ENCODE measurements around the gene TFEB. TPM values are rescaled to one million over a fixed set of nuclear protein-coding genes. Genes with fewer than 3 reads are reported as not detected.

Gene TFEB
- total and polyA plus RNA-seq, 2 of the 8 experiments (the other 6 are each of a cell fraction or from before 2014, with no cell fraction given): 2.3 to 6.7 TPM

GRCh38 chr6:41704028-41704427, 31.4 kb downstream of the TFEB start:
- ChIA-PET POLR2A (ENCODE audit: partially characterized antibody) (no interaction called here), CTCF (ENCODE audit: partially characterized antibody) (interaction anchor here (1.0 to 12.5 kb wide), 14 partner anchors 9 to 336 kb away, joined by 3 to 181 read pairs (median 8); partner anchors contain the start of genes TFEB and TOMM6)
- Histone ChIP-seq H3K9me3 (ENCODE audit: insufficient read depth in 2 of 2, low read depth in 1 of 2, low read length in 1 of 2) (no peaks in the 10 kb centered on the region), H3K18ac (ENCODE audit: extremely low read depth, low read length) (no peak overlapping the region), H3K9ac (replicated peaks in 1 of 4; ENCODE audit: extremely low read depth in 1 of 4, low read depth in 3 of 4, low read length in 3 of 4) (no peak overlapping the region), H2BK12ac (ENCODE audit: low read depth, low read length) (no peak overlapping the region), H3K79me2 (ENCODE audit: control insufficient read depth in 1 of 2, insufficient read depth in 2 of 2, low read length in 2 of 2) (no peaks in the 10 kb centered on the region), H2AFZ (ENCODE audit: low read length) (no peak overlapping the region), H2BK120ac (replicated peaks; ENCODE audit: low read depth, low read length) (no peak overlapping the region), H3K27me3 (replicated peaks in 1 of 4; ENCODE audit: control insufficient read depth in 3 of 4, extremely low read depth in 1 of 4, insufficient read depth in 3 of 4, low read length in 3 of 4) (no peaks in the 10 kb centered on the region; a peak in 2 of 7 replicates), H4K8ac (ENCODE audit: extremely low read depth, insufficient read depth, low read length) (peak overlapping the region; percentile 8; the same call in 1 of the 2 replicates), H2BK5ac (ENCODE audit: low read depth, low read length) (no peak overlapping the region), H3K36me3 (ENCODE audit: control insufficient read depth in 2 of 4, insufficient read depth in 4 of 4, low read length in 3 of 4) (no peaks in the 10 kb centered on the region), H4K91ac (replicated peaks; ENCODE audit: insufficient read length, low read length) (no peak overlapping the region), H3K14ac (ENCODE audit: insufficient read length) (no peak overlapping the region), H3K23ac (ENCODE audit: insufficient read length) (no peak overlapping the region), H2AK5ac (ENCODE audit: low read depth, low read length) (no peak overlapping the region), H3K4me2 (ENCODE audit: insufficient read depth in 1 of 2, low read depth in 2 of 2, low read length in 2 of 2) (no peak overlapping the region), H3K4me3 (ENCODE audit: extremely low read depth in 1 of 4, insufficient read depth in 2 of 4, low read depth in 3 of 4, low read length in 4 of 4) (no peak overlapping the region), H3K4ac (replicated peaks; ENCODE audit: insufficient read length, low read depth, low read length) (peak overlapping the region; percentile 51), H2BK20ac (ENCODE audit: low read length) (no peak overlapping the region), H3K56ac (replicated peaks; ENCODE audit: insufficient read length, low read depth, low read length) (no peak overlapping the region), H3K27ac (ENCODE audit: low read depth, low read length) (no peak overlapping the region), H4K20me1 (replicated peaks in 1 of 2; ENCODE audit: control insufficient read depth in 1 of 2, insufficient read depth in 2 of 2, low read length in 2 of 2) (peaks cover 0 to 3% of the 10 kb centered on the region in 2 experiments), H3K79me1 (ENCODE audit: low read depth, low read length) (0 out of 2 replicates have a peak, but pooled peaks cover 2% of the 10 kb centered on the region), H3K23me2 (ENCODE audit: low read depth, low read length) (no peaks in the 10 kb centered on the region), H4K5ac (ENCODE audit: insufficient read length, low read depth, low read length) (no peak overlapping the region), H2BK15ac (ENCODE audit: low read length) (no peak overlapping the region), H3K4me1 (replicated peaks in 1 of 4; ENCODE audit: control insufficient read depth in 3 of 4, insufficient read depth in 4 of 4, low read length in 3 of 4) (peaks cover 0 to 16% (median 5%) of the 10 kb centered on the region in 4 experiments; a peak in 6 of 7 replicates)
- FAIRE-seq (no peak), DNase-seq (ENCODE audit: low read depth in 1 of 2, low spot score in 2 of 2) (no peak)
- WGBS, 2 experiments (ENCODE audit: extremely low coverage in 1 of 2, insufficient coverage in 1 of 2, insufficient read length in 1 of 2, insufficient replicate concordance in 2 of 2, low coverage in 1 of 2, low lambda C conversion rate in 2 of 2, missing lambda C conversion rate in 1 of 2): 85% methylated on average over 7 of the region's 7 CpGs; no CpG with 5 or more reads in 1 of the 2 experiments
- TF ChIP-seq SP1 (IDR thresholded peaks at IDR 0.05; ENCODE audit: low read depth, low read length): no peak
- TF ChIP-seq CTCF (IDR thresholded peaks at IDR 0.05; ENCODE audit: control extremely low read depth in 1 of 3, insufficient read depth in 1 of 3, low read depth in 1 of 3, low read length in 3 of 3): no peak
- no peak for TF ChIP-seq SUZ12 (IDR thresholded peaks at IDR 0.05; ENCODE audit: low read length)
- TF ChIP-seq SP4 (IDR thresholded peaks at IDR 0.05; ENCODE audit: low read length): no peak
- TF ChIP-seq TAF7 (optimal IDR thresholded peaks at IDR 0.05; ENCODE audit: borderline replicate concordance, low read depth, low read length): no peak
- no peak for TF ChIP-seq CEBPB (IDR thresholded peaks at IDR 0.05; ENCODE audit: low read depth, low read length)
- no peak for TF ChIP-seq ATF3 (IDR thresholded peaks at IDR 0.05; ENCODE audit: insufficient read depth, low read depth, low read length)
- no peak for TF ChIP-seq CHD1 (IDR thresholded peaks at IDR 0.05; ENCODE audit: low read depth, low read length)
- TF ChIP-seq TAF1 (IDR thresholded peaks at IDR 0.05; ENCODE audit: low read depth, low read length): no peak
- no peak for TF ChIP-seq CHD2 (IDR thresholded peaks at IDR 0.05; ENCODE audit: low read length)
- TF ChIP-seq SAP30 (IDR thresholded peaks at IDR 0.05; ENCODE audit: insufficient read depth, insufficient replicate concordance, low read length): no peak
- TF ChIP-seq RFX5 (IDR thresholded peaks at IDR 0.05; ENCODE audit: borderline replicate concordance, low read depth, low read length): no peak
